ENCODE results near the gene FKBP6.
"Not testable (repeated sequence)": the region's sequence is repeated elsewhere in the genome, so short reads cannot be mapped to it uniquely, and the experiment has no call there.

Gene FKBP6

GRCh38 chr7:73369009-73369408 lies 41.0 kb downstream of the FKBP6 start:
- Histone ChIP-seq H3K36me3 (replicated peaks) (no peaks in the 10 kb centered on the region), H3K4me3 (ENCODE audit: low read depth, low read length) (no peak overlapping the region), H3K27me3 (replicated peaks) (peaks cover 2% of the 10 kb centered on the region), H3K27ac (no peak overlapping the region)
- DNase-seq: no peak
- in situ Hi-C loops (cut with HindIII; ENCODE audit: low pct_ligation_motif_present, low sequenced_read_pairs): no loop called here
- no peak for TF ChIP-seq CTCF (IDR thresholded peaks at IDR 0.05; ENCODE audit: low read depth, low read length, missing control alignments)

GRCh38 chr7:73369622-73370021 lies 41.7 kb downstream of the FKBP6 start:
- Histone ChIP-seq H3K27me3 (replicated peaks) (no peaks in the 10 kb centered on the region), H3K36me3 (replicated peaks) (no peaks in the 10 kb centered on the region), H3K27ac (no peak overlapping the region), H3K4me3 (ENCODE audit: low read depth, low read length) (no peak overlapping the region)
- no peak for DNase-seq
- in situ Hi-C loops (cut with HindIII; ENCODE audit: low pct_ligation_motif_present, low sequenced_read_pairs): no loop called here
- no peak for TF ChIP-seq CTCF (IDR thresholded peaks at IDR 0.05; ENCODE audit: low read depth, low read length, missing control alignments)

- Histone ChIP-seq H3K4me3 (ENCODE audit: low read depth, low read length) (no peak overlapping the region), H3K36me3 (replicated peaks) (no peaks in the 10 kb centered on the region), H3K27me3 (replicated peaks) (no peaks in the 10 kb centered on the region), H3K27ac (no peak overlapping the region)
- in situ Hi-C loops (cut with HindIII; ENCODE audit: low pct_ligation_motif_present, low sequenced_read_pairs): no loop called here
- no peak for DNase-seq
- no peak for TF ChIP-seq CTCF (IDR thresholded peaks at IDR 0.05; ENCODE audit: low read depth, low read length, missing control alignments)
Observed at GRCh38 chr7:73373741-73374140, 45.8 kb downstream of the FKBP6 start.

GRCh38 chr7:73376262-73376661 lies 48.3 kb downstream of the FKBP6 start:
- H3K27me3 ChIP-seq (replicated peaks); H3K4me3 ChIP-seq (ENCODE audit: low read depth, low read length); H3K36me3 ChIP-seq (replicated peaks); DNase-seq; in situ Hi-C loops (cut with HindIII; ENCODE audit: low pct_ligation_motif_present, low sequenced_read_pairs); H3K27ac ChIP-seq: not testable (repeated sequence)

GRCh38 chr7:73376671-73377412 lies 48.9 kb downstream of the FKBP6 start:
- in situ Hi-C loops (cut with HindIII; ENCODE audit: low pct_ligation_motif_present, low sequenced_read_pairs): no loop called here
- H3K27ac ChIP-seq: no peak overlapping the region

GRCh38 chr7:73377413-73378200 lies 49.6 kb downstream of the FKBP6 start:
- H3K27me3 ChIP-seq (replicated peaks); in situ Hi-C loops (cut with HindIII; ENCODE audit: low pct_ligation_motif_present, low sequenced_read_pairs); H3K4me3 ChIP-seq (ENCODE audit: low read depth, low read length); H3K27ac ChIP-seq; H3K36me3 ChIP-seq (replicated peaks); DNase-seq: not testable (repeated sequence)

More at GRCh38 chr7:73376671-73377412, 48.9 kb downstream of the FKBP6 start:
- no peaks in the 10 kb centered on the region for H3K36me3 ChIP-seq (replicated peaks)
- no peak for DNase-seq
- TF ChIP-seq CTCF (IDR thresholded peaks at IDR 0.05; ENCODE audit: low read depth, low read length, missing control alignments): no peak
- no peak overlapping the region for H3K4me3 ChIP-seq (ENCODE audit: low read depth, low read length)
- H3K27me3 ChIP-seq (replicated peaks): no peaks in the 10 kb centered on the region

Measured in brain microvascular endothelial cell (primary cell).